NCI-H1930 (cell line): ENCODE data around the gene HS6ST2.
"Not testable (repeated sequence)": the region's sequence is repeated elsewhere in the genome, so short reads cannot be mapped to it uniquely, and the experiment has no call there.

ENCODE experiments used
- DNase-seq, 2 experiments: peaks; one replicate each; lab custom pipeline; 2025; lab: John Stamatoyannopoulos, UW

Gene HS6ST2

GRCh38 chrX:132958091-132958703, at the start of gene HS6ST2:
TSS of gene HS6ST2 (minus strand) at chrX:132958629.
- peak in 1 of 2 experiments; percentile 12 for DNase-seq

DNA sequence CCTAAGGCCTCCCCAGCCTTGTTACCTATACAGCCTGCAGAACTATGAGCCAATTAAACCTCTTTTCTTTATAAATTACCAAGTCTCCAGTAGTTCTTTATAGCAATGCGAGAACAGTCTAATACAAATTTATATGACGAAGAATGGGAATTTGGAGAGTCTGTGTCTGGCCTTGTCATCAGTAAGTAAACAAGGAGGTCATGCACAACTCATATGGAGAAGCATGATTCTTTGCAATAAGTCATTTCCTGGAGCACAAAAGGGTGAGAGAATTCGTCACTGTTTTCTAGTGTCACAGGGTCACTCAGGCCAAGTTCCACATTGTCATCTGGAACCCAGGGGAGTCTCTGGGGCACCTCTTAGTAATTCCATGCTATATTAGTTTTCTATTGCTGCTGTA, 49.0 kb upstream of the HS6ST2 start:
- DNase-seq = no peak

DNA sequence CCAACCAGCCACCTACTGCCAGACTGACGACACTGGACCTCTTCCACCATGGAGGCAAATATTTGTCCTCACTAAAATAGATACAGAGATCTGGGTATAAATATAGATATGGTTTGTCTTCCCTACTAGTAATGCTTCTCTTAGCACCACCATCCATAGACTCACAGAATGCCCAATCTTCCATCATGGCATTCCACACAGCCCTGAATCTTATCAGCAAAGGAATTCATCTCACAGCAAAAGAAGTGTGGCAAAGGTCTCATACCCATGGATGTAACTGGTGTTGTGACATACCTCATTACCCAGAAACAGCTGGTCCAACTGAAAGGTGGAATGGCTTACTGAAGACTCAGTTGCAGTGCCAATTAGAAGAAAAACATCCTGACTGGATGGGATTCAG, 47.2 kb upstream of the HS6ST2 start:
- no peak for DNase-seq

- peak in 1 of 2 experiments; percentile 4 for DNase-seq
Observed at GRCh38 chrX:133005042-133005441, 46.6 kb upstream of the HS6ST2 start.

DNA sequence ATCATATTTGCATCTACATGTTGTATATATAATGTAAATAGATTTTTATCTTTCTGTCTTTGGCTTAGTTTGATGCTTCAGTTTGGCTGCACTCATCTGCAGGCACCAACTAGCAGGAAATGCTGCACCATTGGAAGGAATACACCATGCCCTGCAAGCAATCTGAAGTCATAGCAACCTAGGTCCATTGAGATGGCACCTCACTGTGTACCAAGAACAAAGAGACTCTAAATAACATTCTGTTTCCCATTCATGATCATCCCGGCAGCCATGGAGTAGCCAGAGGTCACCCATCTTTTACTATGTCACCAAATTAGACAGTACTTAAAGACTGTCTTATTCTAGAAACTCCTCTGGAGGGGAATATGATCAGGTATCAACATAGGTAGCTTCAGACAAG, 40.8 kb upstream of the HS6ST2 start:
- no peak for DNase-seq

DNA sequence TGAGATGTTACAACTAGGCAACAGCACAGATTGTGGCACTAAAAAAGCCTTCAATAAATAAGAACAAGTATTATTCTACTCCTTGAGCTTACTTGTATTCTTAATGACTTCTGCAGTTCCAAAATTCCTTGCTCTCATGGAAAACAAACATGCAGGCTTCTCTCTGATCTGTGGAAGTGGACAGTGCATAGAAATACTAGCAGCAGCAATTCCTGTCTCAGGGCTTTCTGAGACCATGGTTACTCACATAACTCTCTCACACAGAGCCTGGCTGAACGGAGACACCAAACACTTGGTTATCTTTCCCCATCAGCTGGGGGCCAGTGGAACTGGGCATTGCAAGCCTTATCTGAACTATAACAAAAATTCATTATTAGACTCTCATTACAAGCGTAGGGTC, 32.4 kb upstream of the HS6ST2 start:
- no peak for DNase-seq

DNA sequence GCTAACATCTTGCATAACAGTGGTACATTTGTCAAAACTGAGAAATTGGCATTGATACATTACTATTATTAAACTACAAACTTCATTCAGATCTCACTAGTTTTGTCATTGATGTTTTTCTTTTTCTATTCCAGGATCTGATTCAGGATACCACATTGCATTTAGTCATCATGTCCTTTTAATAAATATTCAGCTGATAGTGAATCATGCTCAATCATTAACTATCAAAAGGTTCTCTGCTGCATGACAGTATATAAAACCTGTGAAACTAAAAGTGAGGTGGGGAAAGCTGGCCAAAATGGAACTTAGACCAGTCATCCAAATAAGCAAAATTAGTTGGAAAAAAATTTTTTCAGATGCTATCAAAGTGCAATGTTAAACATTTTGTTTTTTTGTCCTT, 28.1 kb upstream of the HS6ST2 start:
- no peak for DNase-seq

GRCh38 chrX:132984058-132984650, 25.7 kb upstream of the HS6ST2 start:
- no peak for DNase-seq

DNA sequence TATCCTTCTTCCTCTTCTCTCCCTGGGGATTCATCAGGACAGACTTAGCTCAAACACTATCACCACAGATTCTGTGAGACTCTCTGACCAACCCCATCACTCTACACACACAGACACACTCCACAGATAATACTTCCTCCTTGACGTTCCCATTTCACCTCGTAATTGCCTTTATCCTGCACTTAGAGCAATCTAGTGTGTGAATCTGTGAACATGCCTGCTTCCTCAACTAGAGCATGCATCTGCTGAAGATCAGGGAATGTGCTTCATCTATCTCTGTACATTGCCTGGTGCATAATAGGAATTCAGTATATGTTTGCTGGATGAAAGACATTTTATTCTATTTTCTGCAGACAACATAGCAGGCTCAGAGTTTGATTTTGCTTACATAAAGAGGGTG, 25.1 kb upstream of the HS6ST2 start:
- DNase-seq = no peak

DNA sequence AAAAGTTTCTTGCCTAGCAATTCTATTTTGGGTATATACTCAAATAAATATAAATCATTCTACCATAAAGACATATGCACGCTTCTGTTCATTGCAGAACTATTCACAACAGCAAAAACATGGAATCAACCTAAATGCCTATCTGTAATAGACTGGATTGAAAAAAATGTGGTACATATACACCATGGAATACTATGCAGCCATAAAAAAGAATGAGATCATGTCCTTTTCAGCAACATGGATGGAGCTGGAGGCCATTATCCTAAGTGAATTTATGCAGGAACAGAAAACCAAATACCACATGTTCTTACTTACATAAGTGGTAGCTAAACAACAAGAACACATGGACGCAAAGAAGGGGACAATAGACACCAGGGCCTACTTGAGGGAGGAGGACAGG, 21.6 kb upstream of the HS6ST2 start:
- DNase-seq = not testable (repeated sequence)

GRCh38 chrX:132968296-132968949, 10.0 kb upstream of the HS6ST2 start:
- no peak for DNase-seq

DNA sequence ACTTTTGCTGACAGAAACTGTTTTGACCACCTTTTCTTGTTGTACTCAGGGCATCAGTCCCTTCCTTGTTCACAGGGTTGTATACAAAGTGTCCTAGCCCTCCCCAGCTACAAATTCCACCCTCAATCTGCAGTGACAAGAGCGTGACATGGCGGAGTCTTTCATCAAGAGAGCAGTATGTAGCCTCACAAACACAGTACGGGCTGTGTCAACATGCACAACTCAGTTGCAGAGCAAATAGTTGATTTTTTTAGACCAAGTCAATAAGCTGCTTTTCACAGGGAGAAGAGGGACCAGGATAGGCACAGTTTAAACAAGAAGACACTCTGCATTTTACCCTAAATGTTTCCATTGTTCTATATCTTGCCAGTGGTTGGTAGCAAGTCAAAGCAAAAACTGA, 8.6 kb upstream of the HS6ST2 start:
- peak in 1 of 2 experiments; percentile 33 for DNase-seq

GRCh38 chrX:132965461-132965860, 7.0 kb upstream of the HS6ST2 start:
- DNase-seq = no peak

DNA sequence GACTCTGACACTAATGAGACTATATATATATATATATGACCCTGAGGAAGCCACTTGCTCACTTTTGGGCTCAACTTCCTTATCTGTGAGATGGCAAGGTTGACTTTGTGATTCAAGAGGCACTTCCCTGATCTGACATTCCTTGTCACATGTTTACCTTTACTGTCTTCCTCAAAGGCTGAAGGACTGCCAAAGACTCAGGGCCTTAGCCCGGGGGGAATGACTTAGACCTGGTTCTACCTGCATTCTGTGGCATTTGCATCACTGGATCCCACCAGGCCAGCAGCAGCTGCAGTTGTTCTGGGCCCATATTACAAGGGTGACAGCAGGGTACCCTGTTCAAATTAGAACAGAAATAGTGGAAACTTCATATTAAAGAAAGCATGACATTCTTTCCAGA, 3.1 kb upstream of the HS6ST2 start:
- no peak for DNase-seq

- peak; percentile 12 to 17 for DNase-seq
Observed at GRCh38 chrX:132957211-132958090, 978 bp downstream of the HS6ST2 start.

- no peak for DNase-seq
Observed at GRCh38 chrX:132956421-132957210, 1.8 kb downstream of the HS6ST2 start.

- DNase-seq = no peak
Observed at GRCh38 chrX:132955690-132956089, 2.7 kb downstream of the HS6ST2 start.

DNA sequence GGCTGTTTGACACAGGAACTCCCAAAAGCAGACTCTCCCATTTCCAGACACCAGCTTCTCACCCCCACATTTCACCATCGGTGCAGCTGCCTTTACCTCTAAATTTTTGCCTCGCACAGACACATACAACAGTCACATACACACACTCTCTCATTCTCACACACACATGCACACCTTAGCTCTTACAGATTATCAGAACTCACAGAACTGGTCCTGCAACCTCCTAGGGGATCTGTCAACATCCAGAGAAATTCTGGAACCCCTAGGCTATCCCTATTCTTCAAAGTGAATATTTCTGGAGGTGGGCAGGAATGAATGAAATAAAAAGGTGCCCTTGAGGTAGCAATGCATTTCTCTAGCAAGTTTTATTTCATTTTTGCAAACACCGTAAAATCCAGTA, 4.1 kb downstream of the HS6ST2 start:
- no peak for DNase-seq

DNA sequence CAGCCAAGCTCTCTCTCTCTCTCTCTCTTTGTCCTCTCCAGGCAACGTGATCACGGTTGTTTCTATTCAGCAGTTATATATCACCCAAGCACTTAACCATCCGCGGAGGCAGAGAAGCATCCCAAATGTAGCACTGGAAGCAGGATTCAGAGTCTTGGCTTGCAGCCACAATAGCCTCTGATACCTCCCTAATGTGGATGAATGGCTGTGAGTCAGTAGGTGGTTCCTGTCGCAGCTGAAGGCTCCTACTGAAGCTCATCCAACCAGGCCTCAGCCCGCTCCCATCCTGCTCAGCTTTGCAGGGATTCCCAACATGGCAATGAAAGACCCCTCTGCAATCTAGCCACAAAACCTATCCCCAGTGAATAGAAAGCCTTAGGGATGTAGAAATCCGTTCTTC, 5.1 kb downstream of the HS6ST2 start:
- DNase-seq = no peak

GRCh38 chrX:132948648-132949260, 9.7 kb downstream of the HS6ST2 start:
- DNase-seq = no peak

DNA sequence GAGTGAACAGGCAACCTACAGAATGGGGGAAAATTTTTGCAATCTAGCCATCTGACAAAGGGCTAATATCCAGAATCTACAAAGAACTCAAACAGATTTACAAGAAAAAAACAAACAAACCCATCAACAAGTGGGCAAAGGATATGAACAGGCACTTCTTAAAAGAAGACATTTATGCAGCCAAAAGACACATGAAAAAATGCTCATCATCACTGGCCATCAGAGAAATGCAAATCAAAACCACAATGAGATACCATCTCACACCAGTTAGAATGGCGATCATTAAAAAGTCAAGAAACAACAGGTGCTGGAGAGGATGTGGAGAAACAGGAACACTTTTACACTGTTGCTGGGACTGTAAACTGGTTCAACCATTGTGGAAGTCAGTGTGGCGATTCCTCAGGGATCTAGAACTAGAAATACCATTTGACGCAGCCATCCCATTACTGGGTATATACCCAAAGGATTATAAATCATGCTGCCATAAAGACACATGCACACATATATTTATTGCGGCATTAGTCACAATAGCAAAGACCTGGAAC, 13.3 kb downstream of the HS6ST2 start:
- DNase-seq = not testable (repeated sequence)
